Hair follicle dermal papilla cell (primary cell): Measurements from ENCODE around the gene TAF15. TPM values are rescaled to one million over a fixed set of nuclear protein-coding genes. Genes with fewer than 3 reads are reported as not detected.

Source experiments
- small RNA-seq: library from RNA; depleted of rRNA; stranded (forward); fragments of <200 nt; gene quantifications from one replicate; pipeline ENCODE3, GENCODE V24; 2012
- total RNA-seq: library from RNA; depleted of rRNA; stranded (reverse); fragments of >200 nt; gene quantifications from 2 replicates; pipeline ENCODE4 v1.2.3, GENCODE V29; 2012

The TAF15 gene
- 31.9 and 44.0 TPM in 2 replicates for total RNA-seq

DNA sequence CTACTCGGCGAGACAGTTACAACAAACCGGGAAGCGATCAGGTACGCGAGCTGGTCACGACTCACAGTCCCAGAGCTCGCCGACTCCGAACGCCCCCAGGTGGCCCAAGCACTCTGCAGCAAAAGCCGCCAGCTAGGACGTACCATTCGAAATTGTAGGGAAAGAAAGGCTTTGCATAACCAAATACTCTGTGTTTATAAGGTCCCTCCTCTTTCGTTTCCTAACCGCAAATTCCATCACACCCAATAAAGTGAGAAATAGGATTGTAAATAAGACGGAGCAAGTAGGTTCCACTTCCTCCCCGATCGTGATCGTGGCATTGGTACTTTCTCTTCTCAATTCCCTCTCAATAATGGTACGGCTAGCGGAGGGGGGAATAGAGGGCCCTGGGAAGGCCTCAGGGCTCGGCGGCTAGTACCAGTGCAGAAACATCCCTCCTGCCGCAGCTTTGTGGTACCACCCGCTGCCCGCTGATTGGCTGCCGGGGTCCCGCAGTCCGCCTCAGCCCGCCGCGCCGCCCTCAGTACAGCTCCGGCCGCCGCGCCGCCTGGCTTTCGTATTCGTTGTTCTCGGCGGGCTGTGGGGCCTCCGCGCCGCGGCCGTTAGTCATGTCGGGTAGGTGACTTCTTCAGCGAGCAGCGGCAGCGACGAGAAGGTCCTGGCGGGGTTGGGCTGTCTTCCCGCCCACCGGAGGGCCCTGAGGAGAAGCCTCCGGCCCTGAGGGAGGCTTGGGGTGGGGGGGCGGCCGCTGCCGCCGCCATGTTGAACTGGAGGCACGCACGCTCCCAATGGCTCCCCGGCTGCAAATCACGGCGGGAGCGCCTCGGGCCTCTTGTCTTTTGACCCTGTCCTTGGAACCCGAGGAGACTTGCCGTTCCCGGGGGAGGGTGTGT lies at the start of gene TAF15:
Gene TAF15, plus strand, starts transcription at position 523 of the 893 bp plus-strand sequence. Its CDS starts 86 bp downstream, at position 609.

DNA sequence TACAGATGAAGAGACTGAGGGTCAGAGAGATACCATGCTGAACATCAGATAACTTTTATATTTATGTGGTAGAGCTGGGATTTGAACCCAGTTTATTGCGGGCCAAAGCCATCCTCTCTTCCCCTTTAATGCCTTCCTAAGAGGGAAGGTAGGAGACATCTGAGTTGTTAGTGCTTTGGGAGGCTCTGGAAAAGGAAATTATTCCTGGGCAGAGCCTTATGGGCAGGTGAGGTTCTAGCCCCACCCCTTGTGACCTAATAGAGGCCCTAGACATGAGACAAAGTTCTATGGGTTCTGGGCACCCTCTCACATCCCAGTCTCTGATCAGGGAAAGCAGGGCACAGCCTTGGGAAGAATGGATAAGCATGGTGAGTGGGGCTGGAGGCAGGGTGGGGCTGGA lies 48.7 kb upstream of the TAF15 start, which contains the start of gene C17orf50:
Gene C17orf50, plus strand, starts transcription at position 301 of the 400 bp plus-strand sequence. Its CDS starts 55 bp downstream, at position 356.

GRCh38 chr17:35795007-35795870 lies 14.0 kb upstream of the TAF15 start, which contains the start of gene MMP28:
TSS of gene MMP28 (minus strand) at chr17:35795641. CDS start at chr17:35795377, 264 bp downstream.

GRCh38 chr17:35868737-35869136 lies 59.5 kb downstream of the TAF15 start, which contains the start of gene HEATR9:
TSS of gene HEATR9 (minus strand) at chr17:35868891. CDS start at chr17:35868742, 149 bp downstream.

GRCh38 chr17:35879773-35880654 lies 70.7 kb downstream of the TAF15 start, which contains the start of gene CCL5:
TSS of gene CCL5 (minus strand) at chr17:35880360.

Small RNAs within 50 kb of the gene (small RNA-seq; reads per million reads assigned to genes)
- gene RF00100: 517 reads per million, percentile 99 among the genes with 10 or more reads in this experiment

Other genes starting within 250 kb of the TAF15 start
- gene SLFN14, start 248.7 kb upstream of the TAF15 start, total RNA-seq: not detected in 2 replicates
- gene PEX12, start 230.9 kb upstream of the TAF15 start, total RNA-seq: 5.4 and 6.6 TPM in 2 replicates
- 101 and 111 TPM in 2 replicates for gene AP2B1, start 222.2 kb upstream of the TAF15 start, total RNA-seq
- gene RASL10B, start 77.8 kb upstream of the TAF15 start, total RNA-seq: 0.85 and 0.97 TPM in 2 replicates
- gene GAS2L2, start 56.2 kb upstream of the TAF15 start, total RNA-seq: not detected in 2 replicates
- not detected in 2 replicates for gene C17orf50, start 48.6 kb upstream of the TAF15 start, total RNA-seq
- gene MMP28, start 13.8 kb upstream of the TAF15 start, total RNA-seq: 0.16 and 1.2 TPM in 2 replicates
- not detected in 2 replicates for gene HEATR9, start 59.4 kb downstream of the TAF15 start, total RNA-seq
- 0.16 TPM in 1 of 2 replicates, not detected in the other for gene CCL5, start 70.9 kb downstream of the TAF15 start, total RNA-seq
- not detected in 2 replicates for gene RDM1, start 121.3 kb downstream of the TAF15 start, total RNA-seq
- not detected in 2 replicates for gene LYZL6, start 134.2 kb downstream of the TAF15 start, total RNA-seq
- not detected in 2 replicates for gene CCL16, start 172.0 kb downstream of the TAF15 start, total RNA-seq
- not detected in 2 replicates for gene CCL14, start 177.2 kb downstream of the TAF15 start, total RNA-seq
- gene CCL15, start 192.1 kb downstream of the TAF15 start, total RNA-seq: not detected in 2 replicates
- gene CCL23, start 208.5 kb downstream of the TAF15 start, total RNA-seq: not detected in 2 replicates